GM19372 (cell line): Measurements from ENCODE around the gene KCP.
A peak's percentile ranks its signal among the peaks of the same experiment; 100 is the strongest.

Experiments used
- ATAC-seq: cut with Tn5 transposase; IDR thresholded peaks from one replicate; pipeline ENCODE4 v1.9.1; 2021; ENCODE audit warnings: mild to moderate bottlenecking, low read depth, moderate library complexity; ENCODE audit not compliant: unreplicated experiment

The KCP gene

GRCh38 chr7:128939075-128939860 lies 28.8 kb upstream of the KCP start:
- ATAC-seq = no peak

- ATAC-seq = no peak
Measured at GRCh38 chr7:128938544-128939074, 28.1 kb upstream of the KCP start.

- no peak for ATAC-seq
Measured at GRCh38 chr7:128937647-128938543, 27.4 kb upstream of the KCP start, which contains the start of gene IRF5. Gene IRF5 (plus strand): TSS chr7:128937927. CDS start chr7:128942082, 4,155 bp downstream.

- no peak for ATAC-seq
Measured at GRCh38 chr7:128937271-128937646, 26.8 kb upstream of the KCP start.

- no peak for ATAC-seq
Measured at GRCh38 chr7:128936798-128937197, 26.3 kb upstream of the KCP start.

- ATAC-seq = no peak
Measured at GRCh38 chr7:128935342-128935730, 24.8 kb upstream of the KCP start.

- peak; percentile 39 for ATAC-seq
Measured at GRCh38 chr7:128934361-128935341, 24.1 kb upstream of the KCP start.

GRCh38 chr7:128933180-128933891 lies 22.8 kb upstream of the KCP start:
- ATAC-seq = no peak

- ATAC-seq = no peak
Measured at GRCh38 chr7:128932862-128933179, 22.3 kb upstream of the KCP start.

GRCh38 chr7:128931965-128932861 lies 21.7 kb upstream of the KCP start:
- ATAC-seq = no peak

- no peak for ATAC-seq
Measured at GRCh38 chr7:128931190-128931798, 20.8 kb upstream of the KCP start.

- ATAC-seq = no peak
Measured at GRCh38 chr7:128928882-128929788, 18.6 kb upstream of the KCP start.

- ATAC-seq = no peak
Measured at GRCh38 chr7:128928159-128928813, 17.8 kb upstream of the KCP start.

- no peak for ATAC-seq
Measured at GRCh38 chr7:128924707-128925588, 14.4 kb upstream of the KCP start.

GRCh38 chr7:128923411-128923800 lies 12.9 kb upstream of the KCP start:
- ATAC-seq = no peak
